HG02981 (cell line): ENCODE measurements around the gene EXOSC7.
"Not testable (repeated sequence)": the region's sequence is repeated elsewhere in the genome, so short reads cannot be mapped to it uniquely, and the experiment has no call there.

ENCODE experiments used
- ATAC-seq: cut with Tn5 transposase; IDR thresholded peaks from one replicate; pipeline ENCODE4 v1.9.1; 2021; ENCODE audit warnings: mild to moderate bottlenecking, moderate library complexity; ENCODE audit not compliant: unreplicated experiment

EXOSC7 gene

DNA sequence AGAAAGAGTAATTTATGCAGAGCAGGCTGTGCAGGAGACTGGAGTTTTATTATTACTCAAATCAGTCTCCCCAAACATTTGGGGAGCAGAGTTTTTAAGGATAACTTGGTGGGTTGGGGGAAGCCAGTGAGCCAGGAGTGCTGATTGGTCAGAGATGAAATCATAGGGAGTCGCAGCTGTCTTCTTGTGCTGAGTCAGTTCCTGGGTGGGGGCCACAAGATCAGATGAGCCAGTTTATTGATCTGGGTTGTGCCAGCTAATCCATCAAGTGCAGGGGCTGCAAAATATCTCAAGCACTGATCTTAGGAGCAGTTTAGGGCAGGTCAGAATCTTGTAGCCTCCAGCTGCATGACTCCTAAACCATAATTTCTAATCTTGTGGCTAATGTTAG, 77.8 kb downstream of the EXOSC7 start:
- not testable (repeated sequence) for ATAC-seq

GRCh38 chr3:45054196-45054857, 78.3 kb downstream of the EXOSC7 start:
- no peak for ATAC-seq

GRCh38 chr3:45055032-45055410, 79.0 kb downstream of the EXOSC7 start:
- ATAC-seq, result no peak

- no peak for ATAC-seq
Observed at GRCh38 chr3:45055411-45056143, 79.5 kb downstream of the EXOSC7 start.

- no peak for ATAC-seq
Observed at GRCh38 chr3:45056608-45057301, 80.7 kb downstream of the EXOSC7 start.

GRCh38 chr3:45057557-45057956, 81.5 kb downstream of the EXOSC7 start:
- no peak for ATAC-seq

DNA sequence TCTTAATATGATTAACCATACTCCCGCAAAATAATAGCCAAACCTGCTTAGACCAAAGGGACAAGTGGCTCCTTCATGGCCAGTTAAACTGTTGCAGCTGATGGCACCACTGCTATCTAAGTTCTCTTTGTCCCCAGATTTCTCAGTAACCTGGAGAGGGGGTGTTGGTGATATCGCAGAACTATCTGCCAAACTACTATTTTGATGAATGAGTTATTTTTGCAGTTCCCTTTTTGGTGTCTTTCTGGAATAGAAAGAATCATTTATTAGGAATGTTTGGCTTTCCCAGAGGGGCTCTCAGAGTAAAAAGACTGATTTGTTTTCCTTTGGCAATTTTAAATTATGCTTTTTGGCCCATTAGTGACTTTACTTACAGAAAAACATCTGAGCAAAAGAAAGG, 83.1 kb downstream of the EXOSC7 start:
- no peak for ATAC-seq

- no peak for ATAC-seq
Observed at GRCh38 chr3:45060165-45060892, 84.3 kb downstream of the EXOSC7 start.
